ENCODE data around the gene PCDHA1. TPM values are rescaled to one million over a fixed set of nuclear protein-coding genes. Genes with fewer than 3 reads are reported as not detected.

Gene PCDHA1
- total RNA-seq, 2 donors from 2014 or later, result not detected

DNA sequence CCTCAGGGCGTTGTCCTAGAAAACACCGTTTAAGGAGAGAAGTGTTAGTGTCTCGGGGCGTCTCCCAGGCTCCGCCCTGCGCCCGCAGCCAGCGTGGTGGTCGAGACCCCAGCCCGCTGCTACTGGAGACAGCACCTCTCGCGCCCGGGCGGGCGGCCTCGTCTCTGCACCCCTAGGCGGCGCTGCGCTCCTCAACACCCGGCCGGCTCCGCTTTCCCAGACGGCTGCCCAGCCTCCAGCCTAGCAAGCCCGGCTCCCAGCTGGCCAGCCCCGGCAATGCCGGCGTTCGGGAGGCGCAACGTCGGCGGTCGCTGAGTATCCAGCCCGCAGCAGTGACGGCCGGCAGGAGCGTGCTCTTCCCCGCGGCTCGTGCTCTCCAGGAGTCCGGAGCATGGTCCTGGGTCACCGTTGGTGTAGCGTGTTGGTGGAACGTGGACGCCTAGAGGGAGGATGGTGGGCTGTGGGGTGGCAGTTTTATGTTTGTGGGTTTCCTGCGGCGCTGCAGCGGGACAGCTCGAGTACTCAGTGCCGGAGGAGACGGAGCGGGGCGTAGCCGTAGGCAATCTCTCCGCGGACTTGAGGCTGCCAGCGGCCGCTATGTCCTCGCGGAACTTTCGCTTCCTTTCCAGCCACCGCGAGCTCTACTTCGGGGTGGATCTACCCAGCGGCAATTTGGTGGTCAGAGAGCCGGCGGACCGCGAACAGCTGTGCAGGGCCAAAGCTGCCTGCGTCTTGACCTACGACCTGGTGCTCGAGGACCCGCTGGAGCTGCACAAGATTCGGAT is 140.7 kb downstream of the PCDHA1 start:
- Histone ChIP-seq H3K4me1 (peaks cover 26% of the 10 kb centered on the region), H3K36me3 (replicated peaks in 1 of 2; ENCODE audit: insufficient read depth in 1 of 2, low read depth in 2 of 2) (no peaks in the 10 kb centered on the region), H3K27me3 (no peaks in the 10 kb centered on the region), H3K27ac (peak overlapping the region; percentile 12 to 80 (median 64)), H3K4me3 (peak overlapping the region; percentile 10 to 34), H3K9me3 (no peaks in the 10 kb centered on the region)
- peak; percentile 65 to 86 (median 80) for TF ChIP-seq CTCF (IDR thresholded peaks at IDR 0.05)
- TF ChIP-seq POLR2A (IDR thresholded peaks at IDR 0.05), result peak; percentile 10 to 61 (median 43)
- ATAC-seq, result peak; percentile 95
- WGBS, 2 donors, result 1% methylated on average over 26 to 72 of the region's 74 CpGs
- intact Hi-C loops (cut with DNase I), result no loop called here
- DNase-seq, result peak; percentile 84 to 92 (median 88)

GRCh38 chr5:140927228-140927573 is 141.3 kb downstream of the PCDHA1 start:
- intact Hi-C loops (cut with DNase I), result no loop called here
- WGBS, 2 donors, result 0 to 2% methylated on average over 2 to 20 of the region's 26 CpGs
- Histone ChIP-seq H3K27me3 (no peaks in the 10 kb centered on the region), H3K27ac (peak overlapping the region in 3 of 4 donors; percentile 53 to 80 (median 76)), H3K9me3 (no peaks in the 10 kb centered on the region), H3K36me3 (replicated peaks in 1 of 2; ENCODE audit: insufficient read depth in 1 of 2, low read depth in 2 of 2) (no peaks in the 10 kb centered on the region), H3K4me1 (peaks cover 26% of the 10 kb centered on the region), H3K4me3 (peak overlapping the region; percentile 10 to 34)
- no peak for TF ChIP-seq POLR2A (IDR thresholded peaks at IDR 0.05)
- no peak for TF ChIP-seq CTCF (IDR thresholded peaks at IDR 0.05)
- ATAC-seq (peak; percentile 28), DNase-seq (peak; percentile 18 to 54 (median 32))

DNA sequence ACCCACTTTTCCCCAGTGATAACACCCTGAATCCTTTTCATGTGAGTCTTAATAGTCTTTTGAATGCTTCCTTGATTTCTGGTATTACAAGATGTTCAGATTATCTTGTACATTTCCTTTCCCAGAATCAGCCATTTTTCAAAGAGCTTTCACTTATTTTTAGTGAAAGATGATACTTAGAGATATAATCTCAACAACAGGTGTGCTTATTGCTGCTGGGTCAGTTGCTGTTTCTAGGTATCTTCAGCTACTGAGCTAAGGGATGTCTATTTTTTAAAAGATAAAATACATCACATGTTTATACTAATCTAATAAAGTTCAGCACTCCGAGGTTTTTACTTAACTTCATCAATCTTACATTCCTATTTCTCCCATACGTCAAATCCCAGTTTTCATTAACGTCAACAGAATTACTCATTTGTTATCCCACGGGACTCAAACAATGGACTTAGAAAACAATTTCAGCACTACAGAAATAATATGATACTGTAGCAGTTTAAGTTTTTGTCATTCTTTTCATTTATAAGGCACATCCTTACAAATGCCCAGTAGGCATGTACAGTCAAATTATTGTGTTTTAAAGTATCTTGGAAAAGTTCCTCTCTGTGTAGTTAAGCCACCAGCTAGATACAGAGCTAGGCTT is 149.1 kb downstream of the PCDHA1 start:
- H3K27me3 ChIP-seq, result no peaks in the 10 kb centered on the region
- ATAC-seq (no peak), DNase-seq (no peak)
- no peak overlapping the region for H3K4me3 ChIP-seq
- TF ChIP-seq POLR2A (IDR thresholded peaks at IDR 0.05) (no peak), CTCF (IDR thresholded peaks at IDR 0.05) (no peak)
- intact Hi-C loops (cut with DNase I), result no loop called here
- no peak overlapping the region for H3K27ac ChIP-seq
- no peaks in the 10 kb centered on the region for H3K9me3 ChIP-seq
- no peaks in the 10 kb centered on the region for H3K4me1 ChIP-seq
- 69 to 77% methylated on average over 4 of the region's 4 CpGs for WGBS, 2 donors
- no peaks in the 10 kb centered on the region for H3K36me3 ChIP-seq (replicated peaks in 1 of 2; ENCODE audit: insufficient read depth in 1 of 2, low read depth in 2 of 2)

GRCh38 chr5:140946578-140946977 is 160.6 kb downstream of the PCDHA1 start:
- Histone ChIP-seq H3K4me3 (no peak overlapping the region), H3K27ac (no peak overlapping the region), H3K4me1 (no peaks in the 10 kb centered on the region), H3K27me3 (no peaks in the 10 kb centered on the region), H3K9me3 (no peaks in the 10 kb centered on the region), H3K36me3 (replicated peaks in 1 of 2; ENCODE audit: insufficient read depth in 1 of 2, low read depth in 2 of 2) (no peaks in the 10 kb centered on the region)
- intact Hi-C loops (cut with DNase I), result no loop called here
- ATAC-seq, result no peak
- TF ChIP-seq CTCF (IDR thresholded peaks at IDR 0.05) (no peak), POLR2A (IDR thresholded peaks at IDR 0.05) (no peak)
- DNase-seq, result no peak
- WGBS, 2 donors, result 36 to 63% methylated on average over 2 of the region's 2 CpGs

All from body of pancreas (tissue), 4 donors.